Parathyroid adenoma (tissue), 2 donors: ENCODE results near the gene GUCA2A.

ENCODE experiments used
- H2AFZ ChIP-seq: fragments of 300-600 bp; sonication (generic); one replicate; pipeline ENCODE4 v1.7.0; 2017; ENCODE audit warnings: antibody characterized with exemption, mild to moderate bottlenecking
- H3K27ac ChIP-seq: fragments of 300-600 bp; sonication (generic); one replicate; pipeline ENCODE4 v1.7.0; 2017
- H3K27me3 ChIP-seq: fragments of 300-600 bp; sonication (generic); one replicate; pipeline ENCODE4 v1.7.0; 2017; ENCODE audit warnings: low read length; ENCODE audit not compliant: control insufficient read depth, insufficient read depth
- H3K36me3 ChIP-seq: fragments of 300-600 bp; sonication (generic); one replicate; pipeline ENCODE4 v1.7.0; 2017; ENCODE audit warnings: low read length; ENCODE audit not compliant: control insufficient read depth, insufficient read depth
- H3K4me1 ChIP-seq: fragments of 300-600 bp; sonication (generic); one replicate; pipeline ENCODE4 v1.7.0; 2017; ENCODE audit warnings: control low read depth
- H3K4me2 ChIP-seq: fragments of 300-600 bp; sonication (generic); one replicate; pipeline ENCODE4 v1.7.0; 2017; ENCODE audit warnings: low read length
- H3K4me3 ChIP-seq: fragments of 300-600 bp; sonication (generic); one replicate; pipeline ENCODE4 v1.7.0; 2017; ENCODE audit warnings: low read depth, low read length
- H3K79me2 ChIP-seq: fragments of 300-600 bp; sonication (generic); one replicate; pipeline ENCODE4 v1.7.0; 2017; ENCODE audit warnings: control low read depth
- H3K9ac ChIP-seq: fragments of 300-600 bp; sonication (generic); one replicate; pipeline ENCODE4 v1.7.0; 2017; ENCODE audit warnings: mild to moderate bottlenecking
- H3K9me3 ChIP-seq: fragments of 300-600 bp; sonication (generic); one replicate; pipeline ENCODE4 v1.7.0; 2017; ENCODE audit warnings: low read length; ENCODE audit not compliant: control insufficient read depth
- CTCF ChIP-seq: fragments of 300-600 bp; sonication (generic); IDR thresholded peaks from one replicate; pipeline ENCODE4 v1.7.0; 2017; ENCODE audit warnings: antibody characterized with exemption, mild to moderate bottlenecking
- donor health status: primary hyperparathyroidism.

Gene GUCA2A

GRCh38 chr1:42145389-42145716, 19.2 kb downstream of the GUCA2A start:
- Histone ChIP-seq H3K36me3 (no peaks in the 10 kb centered on the region), H2AFZ (peak overlapping the region; percentile 22), H3K9ac (no peak overlapping the region), H3K27ac (no peak overlapping the region), H3K27me3 (no peaks in the 10 kb centered on the region), H3K79me2 (no peaks in the 10 kb centered on the region), H3K4me3 (no peak overlapping the region), H3K9me3 (no peaks in the 10 kb centered on the region), H3K4me1 (no peaks in the 10 kb centered on the region), H3K4me2 (no peak overlapping the region)
- no peak for TF ChIP-seq CTCF

- Histone ChIP-seq H3K4me3 (no peak overlapping the region), H3K36me3 (no peaks in the 10 kb centered on the region), H3K79me2 (no peaks in the 10 kb centered on the region), H3K27me3 (no peaks in the 10 kb centered on the region), H3K9me3 (no peaks in the 10 kb centered on the region), H3K9ac (no peak overlapping the region), H3K4me1 (no peaks in the 10 kb centered on the region), H3K4me2 (no peak overlapping the region), H2AFZ (no peak overlapping the region), H3K27ac (no peak overlapping the region)
- no peak for TF ChIP-seq CTCF
These were observed 19.7 kb downstream of the GUCA2A start for GRCh38 chr1:42144711-42145388.

GRCh38 chr1:42143896-42144710, 20.4 kb downstream of the GUCA2A start:
- H3K9me3 ChIP-seq: no peaks in the 10 kb centered on the region

GRCh38 chr1:42142894-42143675, 21.5 kb downstream of the GUCA2A start:
- no peaks in the 10 kb centered on the region for H3K36me3 ChIP-seq
- no peaks in the 10 kb centered on the region for H3K27me3 ChIP-seq
- no peaks in the 10 kb centered on the region for H3K4me1 ChIP-seq

More at GRCh38 chr1:42143896-42144710, 20.4 kb downstream of the GUCA2A start:
- Histone ChIP-seq H3K4me2 (no peak overlapping the region), H3K9ac (no peak overlapping the region), H3K4me3 (no peak overlapping the region), H3K27ac (no peak overlapping the region), H3K4me1 (no peaks in the 10 kb centered on the region), H3K36me3 (no peaks in the 10 kb centered on the region), H2AFZ (no peak overlapping the region), H3K27me3 (no peaks in the 10 kb centered on the region), H3K79me2 (no peaks in the 10 kb centered on the region)
- TF ChIP-seq CTCF: no peak

More at GRCh38 chr1:42142894-42143675, 21.5 kb downstream of the GUCA2A start:
- no peak overlapping the region for H3K4me2 ChIP-seq
- H3K9me3 ChIP-seq: no peaks in the 10 kb centered on the region
- H3K27ac ChIP-seq: no peak overlapping the region
- no peak for TF ChIP-seq CTCF
- no peak overlapping the region for H2AFZ ChIP-seq
- no peak overlapping the region for H3K4me3 ChIP-seq
- no peak overlapping the region for H3K9ac ChIP-seq
- no peaks in the 10 kb centered on the region for H3K79me2 ChIP-seq
